ENCODE data around the gene CEND1. TPM values are rescaled to one million over a fixed set of nuclear protein-coding genes. Genes with fewer than 3 reads are reported as not detected.

CEND1 gene
- total and polyA plus RNA-seq, 2 donors (not counting 1 experiment from before 2014, with no cell fraction given): 0.25 to 1.3 TPM

GRCh38 chr11:776561-777287 lies 13.2 kb downstream of the CEND1 start:
- no peak overlapping the region for H2AFZ ChIP-seq (ENCODE audit: low read length)
- DNase-seq (ENCODE audit: low read depth in 2 of 2): no peak
- H3K4me3 ChIP-seq (replicated peaks in 1 of 4; ENCODE audit: control extremely low read depth in 1 of 4, insufficient read depth in 1 of 4, low read depth in 3 of 4, low read length in 4 of 4): peak overlapping the region; percentile 67 to 95 (median 84)
- H3K36me3 ChIP-seq (ENCODE audit: control insufficient read depth, insufficient read depth, low read length): peaks cover 19% of the 10 kb centered on the region
- no peaks in the 10 kb centered on the region for H3K4me1 ChIP-seq (ENCODE audit: control insufficient read depth, extremely low read depth, insufficient read depth, low read length)
- H3K79me2 ChIP-seq (ENCODE audit: control insufficient read depth, insufficient read depth, low read length): peaks cover 63% of the 10 kb centered on the region
- TF ChIP-seq EZH2 (IDR thresholded peaks at IDR 0.05; ENCODE audit: low read length, missing control alignments) (no peak), CTCF (conservative IDR thresholded peaks at IDR 0.05 in 1 of 2, IDR thresholded peaks at IDR 0.05 in 1 of 2; ENCODE audit: low read depth in 1 of 2, low read length in 2 of 2) (no peak)
- no peaks in the 10 kb centered on the region for H3K9me3 ChIP-seq (ENCODE audit: control insufficient read depth, insufficient read depth, low read depth, low read length)
- no peaks in the 10 kb centered on the region for H4K20me1 ChIP-seq (ENCODE audit: control insufficient read depth, extremely low read depth, insufficient read depth, low read length)
- peak overlapping the region; percentile 83 for H3K9ac ChIP-seq (ENCODE audit: insufficient read depth, low read length)
- no peaks in the 10 kb centered on the region for H3K27me3 ChIP-seq (ENCODE audit: control insufficient read depth, insufficient read depth, low read length)
- peak overlapping the region; percentile 92 for H3K4me2 ChIP-seq (ENCODE audit: extremely low read depth, insufficient read depth, low read length)
- H3K27ac ChIP-seq (ENCODE audit: insufficient read depth, low read length): peak overlapping the region; percentile 69

- H4K20me1 ChIP-seq (ENCODE audit: control insufficient read depth, extremely low read depth, insufficient read depth, low read length): no peaks in the 10 kb centered on the region
Measured at GRCh38 chr11:776263-776560, 13.7 kb downstream of the CEND1 start.

More at GRCh38 chr11:776263-776560, 13.7 kb downstream of the CEND1 start:
- Histone ChIP-seq H3K4me3 (replicated peaks in 1 of 4; ENCODE audit: control extremely low read depth in 1 of 4, insufficient read depth in 1 of 4, low read depth in 3 of 4, low read length in 4 of 4) (peak overlapping the region; percentile 67 to 95 (median 84)), H2AFZ (ENCODE audit: low read length) (no peak overlapping the region), H3K27ac (ENCODE audit: insufficient read depth, low read length) (peak overlapping the region; percentile 69), H3K4me2 (ENCODE audit: extremely low read depth, insufficient read depth, low read length) (peak overlapping the region; percentile 92), H3K79me2 (ENCODE audit: control insufficient read depth, insufficient read depth, low read length) (peaks cover 67% of the 10 kb centered on the region), H3K4me1 (ENCODE audit: control insufficient read depth, extremely low read depth, insufficient read depth, low read length) (no peaks in the 10 kb centered on the region), H3K9me3 (ENCODE audit: control insufficient read depth, insufficient read depth, low read depth, low read length) (no peaks in the 10 kb centered on the region), H3K36me3 (ENCODE audit: control insufficient read depth, insufficient read depth, low read length) (peaks cover 22% of the 10 kb centered on the region), H3K9ac (ENCODE audit: insufficient read depth, low read length) (peak overlapping the region; percentile 83), H3K27me3 (ENCODE audit: control insufficient read depth, insufficient read depth, low read length) (no peaks in the 10 kb centered on the region)
- no peak for DNase-seq (ENCODE audit: low read depth in 2 of 2)
- no peak for TF ChIP-seq EZH2 (IDR thresholded peaks at IDR 0.05; ENCODE audit: low read length, missing control alignments)
- no peak for TF ChIP-seq CTCF (conservative IDR thresholded peaks at IDR 0.05 in 1 of 2, IDR thresholded peaks at IDR 0.05 in 1 of 2; ENCODE audit: low read depth in 1 of 2, low read length in 2 of 2)
